Endothelial cell of umbilical vein (primary cell): ENCODE results near the gene RAD9A. TPM values are rescaled to one million over a fixed set of nuclear protein-coding genes. Genes with fewer than 3 reads are reported as not detected.

Source experiments
- BruUV-seq: library from RNA; stranded (reverse); fragments of 400-500 nt; replicated peaks from 2 replicates; lab custom pipeline; 2021; lab: Mats Ljungman, UMichigan
- CTCF ChIA-PET: fragments of 300-600, 350-600 bp; sonication (Branson Sonifier 250); formaldehyde crosslinking; loops from one replicate; lab custom pipeline; 2021; ENCODE audit warnings: antibody characterized with exemption, inconsistent platforms; lab: Charles Lee
- POLR2A ChIA-PET: fragments of 300-600, 350-600 bp; sonication (Branson Sonifier 250); formaldehyde crosslinking; loops from one replicate; lab custom pipeline; 2021; ENCODE audit warnings: antibody characterized with exemption, inconsistent platforms; lab: Charles Lee
- DNase-seq: peaks from one replicate; pipeline ENCODE4 v3.0.0-alpha.2; 2011; ENCODE audit warnings: low read depth, low spot score
- FAIRE-seq: peaks from 2 replicates; lab custom pipeline; 2011; peaks lifted over from hg19 to GRCh38; lab: Jason Lieb, UNC
- H2AFZ ChIP-seq: 2 replicates; pipeline ENCODE4 v1.6.0; 2012; ENCODE audit warnings: low read depth, low read length, control low read depth, inconsistent platforms
- H3K27ac ChIP-seq: 2 replicates; pipeline ENCODE4 v1.5.1; 2011; ENCODE audit warnings: low read depth, mild to moderate bottlenecking, control low read depth, low read length, moderate library complexity; ENCODE audit not compliant: insufficient read depth
- H3K27me3 ChIP-seq, 2 experiments: 2 replicates each; pipeline versions ENCODE4 v1.6.0 to v1.6.1; 2011; ENCODE audit warnings: low read length in 2 of 2, mixed read lengths in 1 of 2; ENCODE audit not compliant: control insufficient read depth in 2 of 2, insufficient read depth in 2 of 2
- H3K36me3 ChIP-seq, 2 experiments: 2 replicates in 1 of 2; 3 replicates in 1 of 2; pipeline ENCODE4 v1.5.1; 2011; ENCODE audit warnings: low read length in 2 of 2, mild to moderate bottlenecking in 1 of 2, moderate library complexity in 1 of 2; ENCODE audit not compliant: control insufficient read depth in 2 of 2, insufficient read depth in 2 of 2; ENCODE audit errors: extremely low read depth in 1 of 2
- H3K4me1 ChIP-seq: 3 replicates; pipeline ENCODE4 v1.5.1; 2011; ENCODE audit warnings: mild to moderate bottlenecking, low read length; ENCODE audit not compliant: control insufficient read depth, insufficient read depth; ENCODE audit errors: extremely low read depth
- H3K4me2 ChIP-seq: 2 replicates; pipeline ENCODE4 v1.6.1; 2011; ENCODE audit warnings: low read length, control low read depth, mixed read lengths; ENCODE audit not compliant: insufficient read depth
- H3K4me3 ChIP-seq, 3 experiments: fragments of 200-600 bp in 1 of 3; sonication (generic), shearing (Covaris generic) in 1 of 3; replicated peaks in 1 of 3; 2 replicates each; pipeline ENCODE4 v1.5.1; 2011 to 2016; ENCODE audit warnings: control low read depth in 3 of 3, low read length in 3 of 3, mild to moderate bottlenecking in 2 of 3, inconsistent platforms in 1 of 3, low read depth in 1 of 3, moderate library complexity in 1 of 3; ENCODE audit not compliant: insufficient read depth in 1 of 3
- H3K79me2 ChIP-seq: 2 replicates; pipeline ENCODE4 v1.6.0; 2012; ENCODE audit warnings: low read length, inconsistent platforms; ENCODE audit not compliant: control insufficient read depth, insufficient read depth
- H3K9ac ChIP-seq: replicated peaks from 2 replicates; pipeline ENCODE3; 2011; ENCODE audit warnings: low read length, control low read depth; ENCODE audit not compliant: insufficient read depth; ENCODE audit errors: extremely low read depth
- H3K9me1 ChIP-seq: replicated peaks from 3 replicates; pipeline ENCODE4 v1.6.0; 2011; ENCODE audit warnings: mild to moderate bottlenecking, low read length; ENCODE audit not compliant: control insufficient read depth, insufficient read depth; ENCODE audit errors: extremely low read depth
- H3K9me3 ChIP-seq: replicated peaks from 2 replicates; pipeline ENCODE4 v1.5.1; 2012; ENCODE audit warnings: low read length, inconsistent platforms; ENCODE audit not compliant: control insufficient read depth, insufficient read depth
- H4K20me1 ChIP-seq: replicated peaks from 2 replicates; pipeline ENCODE3; 2011; ENCODE audit warnings: mild to moderate bottlenecking, low read length; ENCODE audit not compliant: control insufficient read depth, insufficient read depth; ENCODE audit errors: extremely low read depth
- CTCF ChIP-seq, 2 donors: IDR thresholded peaks; 1 replicate in 1 of 2; 2 replicates in 1 of 2; pipeline ENCODE4 v1.5.1; 2011; ENCODE audit warnings: low read length in 2 of 2, mild to moderate bottlenecking in 2 of 2, moderate library complexity in 2 of 2, control low read depth in 1 of 2, inconsistent platforms in 1 of 2, low read depth in 1 of 2; ENCODE audit not compliant: insufficient read depth in 1 of 2; ENCODE audit errors: extremely low read depth in 1 of 2
- MAX ChIP-seq: IDR thresholded peaks from 2 replicates; pipeline ENCODE4 v1.6.1; 2011; ENCODE audit not compliant: insufficient read depth, insufficient read length
- dilution Hi-C: fragments of 300-500 bp; cut with MboI; formaldehyde crosslinking; loops from one replicate; pipeline ENCODE4 v1.15.0; 2019; ENCODE audit warnings: low sequenced_read_pairs; ENCODE audit not compliant: extremely low pct_ligation_motif_present
- intact Hi-C: fragments of 100-400 bp; cut with micrococcal nuclease; formaldehyde crosslinking; loops from one replicate; pipeline ENCODE4 v1.10.0; 2022
- polyA plus RNA-seq, 4 experiments: library from polyadenylated mRNA; depleted of rRNA in 3 of 4; stranded (reverse) in 3 of 4; unstranded in 1 of 4; fragments of >200 nt; gene quantifications; 2 replicates each; pipeline versions ENCODE4 v1.2.1 to v1.2.3, GENCODE V29; 2011 to 2012; ENCODE audit warnings: missing spikeins in 1 of 4
- total RNA-seq: library from RNA; stranded (reverse); gene quantifications from 2 replicates; pipeline ENCODE4 v1.2.3, GENCODE V29; 2021

The RAD9A gene
- total and polyA plus RNA-seq, 2 donors (not counting 3 experiments of a cell fraction or from before 2014, with no cell fraction given), result 18.4 to 22.2 TPM

- dilution Hi-C loops, result no loop called here
- Histone ChIP-seq H2AFZ (no peak overlapping the region), H3K9me3 (no peaks in the 10 kb centered on the region), H3K27ac (no peak overlapping the region), H3K36me3 (no peaks in the 10 kb centered on the region), H3K79me2 (no peaks in the 10 kb centered on the region), H3K4me1 (peaks cover 7% of the 10 kb centered on the region), H3K4me3 (no peak overlapping the region), H3K4me2 (no peak overlapping the region), H4K20me1 (no peaks in the 10 kb centered on the region), H3K27me3 (no peaks in the 10 kb centered on the region), H3K9me1 (no peaks in the 10 kb centered on the region), H3K9ac (no peak overlapping the region)
- ChIA-PET CTCF (interaction anchor here (0.7 to 6.5 kb wide), 23 partner anchors 9 to 276 kb away, joined by 3 to 119 read pairs (median 6); partner anchors contain the start of genes CLCF1, PITPNM1, PPP1CA and RAD9A), POLR2A (no interaction called here)
- intact Hi-C loops, result no loop called here
- peak; percentile 70 to 81 for TF ChIP-seq CTCF (IDR thresholded peaks at IDR 0.05; ENCODE audit: extremely low read depth in 1 of 2, insufficient read depth in 1 of 2, low read depth in 1 of 2, low read length in 2 of 2)
- TF ChIP-seq MAX, result no peak
- BruUV-seq, result no TSS peak
- FAIRE-seq (peak; percentile 74), DNase-seq (peak; percentile 49)
Measured at GRCh38 chr11:67345920-67346819, 45.6 kb upstream of the RAD9A start.
